ENCODE measurements around the gene CAV3.

DNA sequence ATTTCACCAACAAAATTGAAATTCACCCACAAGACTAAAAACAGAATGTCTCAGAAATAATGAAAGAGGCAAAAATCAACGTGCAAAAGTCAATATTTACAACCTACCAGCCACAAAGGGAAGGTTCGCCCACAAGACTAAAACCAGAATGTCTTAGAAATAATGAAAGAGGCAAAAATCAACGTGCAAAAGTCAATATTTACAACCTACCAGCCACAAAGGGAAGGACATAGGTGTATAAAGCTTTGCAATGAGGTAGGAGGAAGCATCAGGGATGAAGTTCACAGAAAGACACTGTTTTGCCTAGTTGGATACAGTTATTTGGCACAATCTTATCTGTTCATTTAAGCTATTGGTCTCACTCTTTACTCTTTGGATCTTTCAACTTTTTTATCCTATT is 21.5 kb downstream of the CAV3 start:
- TF ChIP-seq, protein P1, sequence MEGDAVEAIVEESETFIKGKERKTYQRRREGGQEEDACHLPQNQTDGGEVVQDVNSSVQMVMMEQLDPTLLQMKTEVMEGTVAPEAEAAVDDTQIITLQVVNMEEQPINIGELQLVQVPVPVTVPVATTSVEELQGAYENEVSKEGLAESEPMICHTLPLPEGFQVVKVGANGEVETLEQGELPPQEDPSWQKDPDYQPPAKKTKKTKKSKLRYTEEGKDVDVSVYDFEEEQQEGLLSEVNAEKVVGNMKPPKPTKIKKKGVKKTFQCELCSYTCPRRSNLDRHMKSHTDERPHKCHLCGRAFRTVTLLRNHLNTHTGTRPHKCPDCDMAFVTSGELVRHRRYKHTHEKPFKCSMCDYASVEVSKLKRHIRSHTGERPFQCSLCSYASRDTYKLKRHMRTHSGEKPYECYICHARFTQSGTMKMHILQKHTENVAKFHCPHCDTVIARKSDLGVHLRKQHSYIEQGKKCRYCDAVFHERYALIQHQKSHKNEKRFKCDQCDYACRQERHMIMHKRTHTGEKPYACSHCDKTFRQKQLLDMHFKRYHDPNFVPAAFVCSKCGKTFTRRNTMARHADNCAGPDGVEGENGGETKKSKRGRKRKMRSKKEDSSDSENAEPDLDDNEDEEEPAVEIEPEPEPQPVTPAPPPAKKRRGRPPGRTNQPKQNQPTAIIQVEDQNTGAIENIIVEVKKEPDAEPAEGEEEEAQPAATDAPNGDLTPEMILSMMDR (IDR thresholded peaks at IDR 0.05; ENCODE audit: insufficient read depth, low read depth, low read length), result no peak
- TF ChIP-seq EZH2 (IDR thresholded peaks at IDR 0.05; ENCODE audit: insufficient read depth, low read length), result no peak
